Gastroesophageal sphincter (tissue), 3 donors: Measurements from ENCODE around the gene CFAP90.

ENCODE experiments used
- EP300 ChIP-seq: sonication (generic); formaldehyde crosslinking; IDR thresholded peaks from one replicate; pipeline ENCODE4 v1.6.1; 2017; ENCODE audit warnings: antibody characterized with exemption, mild to moderate bottlenecking
- POLR2A ChIP-seq, 2 donors: fragments of 450-650 bp; IDR thresholded peaks; one replicate each; pipeline ENCODE4 v1.6.1; 2017; ENCODE audit warnings: antibody characterized with exemption in 2 of 2, mild to moderate bottlenecking in 2 of 2, moderate library complexity in 1 of 2
- POLR2AphosphoS5 ChIP-seq: sonication (generic); formaldehyde crosslinking; IDR thresholded peaks from one replicate; pipeline ENCODE4 v1.6.1; 2017; ENCODE audit warnings: antibody characterized with exemption
- TF ChIP-seq, protein P1 (sequence below), 4 experiments: fragments of 200-600 bp in 2 of 4; fragments of 450-650 bp in 2 of 4; sonication (generic) in 1 of 4; IDR thresholded peaks; one replicate each; pipeline ENCODE4 v1.5.1; 2017 to 2019; ENCODE audit warnings: antibody characterized with exemption in 4 of 4, mild to moderate bottlenecking in 2 of 4, moderate library complexity in 2 of 4

GRCh38 chr5:7801891-7802614 lies 48.9 kb downstream of the CFAP90 start:
- TF ChIP-seq POLR2A (IDR thresholded peaks at IDR 0.05) (no peak), EP300 (no peak), POLR2AphosphoS5 (no peak)
- TF ChIP-seq, protein P1, sequence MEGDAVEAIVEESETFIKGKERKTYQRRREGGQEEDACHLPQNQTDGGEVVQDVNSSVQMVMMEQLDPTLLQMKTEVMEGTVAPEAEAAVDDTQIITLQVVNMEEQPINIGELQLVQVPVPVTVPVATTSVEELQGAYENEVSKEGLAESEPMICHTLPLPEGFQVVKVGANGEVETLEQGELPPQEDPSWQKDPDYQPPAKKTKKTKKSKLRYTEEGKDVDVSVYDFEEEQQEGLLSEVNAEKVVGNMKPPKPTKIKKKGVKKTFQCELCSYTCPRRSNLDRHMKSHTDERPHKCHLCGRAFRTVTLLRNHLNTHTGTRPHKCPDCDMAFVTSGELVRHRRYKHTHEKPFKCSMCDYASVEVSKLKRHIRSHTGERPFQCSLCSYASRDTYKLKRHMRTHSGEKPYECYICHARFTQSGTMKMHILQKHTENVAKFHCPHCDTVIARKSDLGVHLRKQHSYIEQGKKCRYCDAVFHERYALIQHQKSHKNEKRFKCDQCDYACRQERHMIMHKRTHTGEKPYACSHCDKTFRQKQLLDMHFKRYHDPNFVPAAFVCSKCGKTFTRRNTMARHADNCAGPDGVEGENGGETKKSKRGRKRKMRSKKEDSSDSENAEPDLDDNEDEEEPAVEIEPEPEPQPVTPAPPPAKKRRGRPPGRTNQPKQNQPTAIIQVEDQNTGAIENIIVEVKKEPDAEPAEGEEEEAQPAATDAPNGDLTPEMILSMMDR (IDR thresholded peaks at IDR 0.05) = no peak
